GM21360 (cell line): ENCODE data around the gene DMAC2.
"Not testable (repeated sequence)": the region's sequence is repeated elsewhere in the genome, so short reads cannot be mapped to it uniquely, and the experiment has no call there.

Experiments
- ATAC-seq: cut with Tn5 transposase; IDR thresholded peaks from one replicate; pipeline ENCODE4 v1.9.1; 2021; ENCODE audit warnings: mild to moderate bottlenecking, moderate library complexity; ENCODE audit not compliant: unreplicated experiment

DMAC2 gene

DNA sequence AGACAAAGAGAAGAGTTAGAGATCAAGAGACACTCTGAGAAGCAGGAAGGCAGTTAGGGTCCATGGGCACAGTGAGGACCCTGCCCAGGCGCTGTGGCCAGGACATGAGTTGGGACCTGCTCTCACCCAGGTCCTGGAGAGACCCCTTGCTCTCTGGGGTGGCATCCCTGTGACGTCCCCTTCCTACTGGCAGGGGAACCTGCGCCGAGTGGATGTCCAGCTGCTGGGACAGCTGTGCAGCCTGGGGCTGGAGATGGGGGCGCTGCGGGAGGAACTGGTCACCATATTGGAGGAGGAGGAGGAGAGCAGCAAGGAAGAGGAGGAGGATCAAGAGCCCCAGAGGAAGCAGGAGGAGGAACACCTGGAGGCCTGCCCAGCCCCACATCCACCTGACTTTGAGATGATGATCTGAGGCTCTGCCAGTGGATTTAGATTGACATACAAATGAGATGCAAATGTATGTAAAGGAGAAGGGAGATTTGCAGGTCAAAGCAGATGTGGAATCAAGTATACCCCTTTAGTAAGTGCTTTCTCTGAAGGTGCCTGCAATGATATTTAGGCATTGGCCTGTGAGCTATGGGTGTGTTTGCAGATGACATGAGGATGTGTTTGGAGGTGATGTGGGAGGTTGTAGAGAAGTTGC, 4.2 kb upstream of the DMAC2 start:
- no peak for ATAC-seq

GRCh38 chr19:41442473-41443355, 3.0 kb upstream of the DMAC2 start, which contains the start of gene ERICH4:
Gene ERICH4, plus strand, starts transcription at chr19:41443156. Its CDS starts 14 bp downstream, at chr19:41443170.
- ATAC-seq, result no peak

GRCh38 chr19:41441321-41441945, 1.7 kb upstream of the DMAC2 start:
- no peak for ATAC-seq

DNA sequence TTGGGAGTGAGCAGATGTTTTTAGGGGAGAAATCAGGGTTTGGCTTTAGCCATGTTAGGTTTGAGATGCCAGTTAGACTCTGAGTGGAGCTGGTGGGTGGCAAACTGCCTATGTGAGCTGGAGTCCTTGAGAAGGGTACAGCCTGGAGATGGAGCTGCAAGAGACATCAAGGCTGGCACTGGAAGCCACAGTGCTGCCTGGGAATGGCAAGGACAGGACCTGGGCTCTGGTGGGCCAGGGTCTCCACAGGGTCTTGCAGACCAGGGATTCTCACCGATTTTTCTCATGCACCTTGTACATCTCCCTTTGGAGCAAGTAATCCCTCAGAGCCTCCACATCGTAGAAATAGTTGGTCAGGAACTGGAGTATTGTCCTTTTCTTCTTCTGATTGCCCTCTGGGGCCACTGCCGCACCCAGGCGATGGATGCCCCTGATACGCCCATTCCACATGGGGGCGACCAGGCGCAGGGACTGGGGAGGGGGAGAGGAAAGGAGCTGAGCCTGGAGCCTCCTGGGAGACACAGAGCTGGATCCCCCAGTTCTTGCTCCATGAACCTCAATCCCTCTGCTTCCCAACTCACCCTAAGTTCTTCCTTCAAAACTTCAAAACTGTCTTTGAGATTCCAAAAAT, 1.7 kb downstream of the DMAC2 start:
- no peak for ATAC-seq

DNA sequence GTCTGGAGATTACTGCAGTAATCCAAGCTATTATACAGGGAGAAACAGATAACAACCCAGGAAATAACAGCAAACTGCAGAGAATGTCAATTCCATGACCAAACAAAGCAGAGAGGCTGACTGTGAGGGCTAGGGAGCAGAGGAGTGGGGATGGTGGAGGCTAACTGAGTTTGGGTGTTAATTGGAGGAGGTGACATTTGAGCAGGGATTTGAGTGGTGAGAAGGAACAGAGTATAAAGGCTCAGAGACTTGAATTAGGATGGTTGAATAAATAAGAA, 3.1 kb downstream of the DMAC2 start:
- ATAC-seq, result no peak

GRCh38 chr19:41435936-41436673, 3.6 kb downstream of the DMAC2 start:
- ATAC-seq, result no peak

DNA sequence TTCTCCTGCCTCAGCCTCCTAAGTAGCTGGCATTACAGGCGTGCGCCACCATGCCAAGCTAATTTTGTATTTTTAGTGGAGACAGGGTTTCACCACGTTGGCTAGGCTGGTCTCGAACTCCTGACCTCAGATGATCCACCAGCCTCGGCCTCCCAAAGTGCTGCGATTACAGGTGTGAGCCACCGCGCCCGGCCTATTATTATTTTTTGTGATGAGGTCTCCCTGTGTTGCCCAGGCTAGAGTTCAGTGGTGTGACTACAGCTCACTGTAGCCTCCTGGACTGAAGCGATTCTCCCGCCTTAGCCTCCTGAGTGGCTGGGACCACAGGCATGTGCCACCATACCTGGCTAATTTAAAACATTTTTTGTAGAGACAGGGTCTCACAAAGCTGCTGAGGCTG, 4.3 kb downstream of the DMAC2 start:
- not testable (repeated sequence) for ATAC-seq

GRCh38 chr19:41434450-41434849, 5.3 kb downstream of the DMAC2 start:
- ATAC-seq, result no peak

GRCh38 chr19:41433171-41433570, 6.5 kb downstream of the DMAC2 start:
- no peak for ATAC-seq

- no peak for ATAC-seq
These were observed 8.0 kb downstream of the DMAC2 start for GRCh38 chr19:41431426-41432386.

DNA sequence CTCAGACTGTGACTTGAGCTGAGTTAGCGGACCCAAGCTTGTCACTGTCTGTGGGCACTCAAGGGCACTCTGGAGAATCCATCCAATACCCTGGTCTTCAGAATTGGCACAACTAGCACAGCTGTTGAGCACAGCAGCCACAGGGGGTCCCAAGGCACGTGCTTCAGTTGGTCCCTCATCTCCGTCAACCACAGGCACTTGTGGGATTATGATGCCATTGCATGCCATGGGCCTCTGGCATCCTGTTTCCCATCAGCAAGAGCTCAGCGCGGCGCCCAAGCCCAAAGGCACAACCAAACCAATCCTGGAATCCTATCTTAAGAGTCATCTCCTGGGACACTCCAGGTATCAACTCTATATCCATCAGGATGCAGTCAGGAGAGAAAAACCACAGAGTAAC, 8.8 kb downstream of the DMAC2 start:
- ATAC-seq, result no peak

- no peak for ATAC-seq
These were observed 11.2 kb downstream of the DMAC2 start for GRCh38 chr19:41428481-41428859.

DNA sequence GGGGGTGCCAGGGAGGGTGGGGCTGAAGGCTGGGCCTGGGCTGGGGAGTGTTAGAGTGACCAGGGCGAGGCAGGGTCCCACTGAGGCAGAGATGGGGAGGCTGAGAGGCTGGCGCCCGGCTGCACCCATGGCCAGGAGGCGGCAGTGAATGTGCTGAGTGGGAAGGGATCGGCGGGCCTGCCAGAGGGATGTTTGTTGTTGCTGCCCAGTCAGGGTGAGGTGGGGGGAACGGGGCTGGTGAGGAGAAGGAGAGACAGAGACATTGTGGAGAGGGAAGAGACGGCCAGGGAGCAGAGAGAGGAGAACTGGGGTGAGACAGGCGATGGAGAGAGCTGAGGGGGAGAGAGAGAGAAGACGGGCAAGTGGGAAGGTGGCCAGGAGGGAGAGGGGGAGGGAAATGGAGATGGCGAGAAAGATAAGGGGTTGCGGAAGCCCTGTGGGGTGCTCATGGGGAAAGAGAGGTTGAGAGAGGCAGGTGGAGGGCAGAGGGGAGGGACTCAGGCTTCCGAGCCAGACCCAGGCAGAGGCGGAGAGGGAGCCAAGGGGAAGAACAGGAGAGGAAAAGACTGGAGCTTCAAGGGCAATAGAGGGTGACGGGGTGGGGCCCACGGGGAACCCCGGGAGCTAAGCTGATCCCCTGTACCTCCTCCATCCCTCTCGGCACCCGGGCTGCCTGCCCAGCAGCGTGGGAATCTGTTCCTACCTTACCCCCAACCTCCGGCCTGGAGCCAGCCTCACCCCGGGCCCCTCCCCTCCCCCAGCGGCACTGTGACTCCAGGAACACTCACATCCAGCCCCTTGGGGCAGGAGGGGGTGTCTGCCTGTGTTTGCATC, 11.8 kb downstream of the DMAC2 start:
- ATAC-seq, result no peak

GRCh38 chr19:41426952-41427646, 12.6 kb downstream of the DMAC2 start, which contains the start of gene B3GNT8:
Gene B3GNT8, minus strand, starts transcription at chr19:41427374. Its CDS starts 596 bp downstream, at chr19:41426778.
- no peak for ATAC-seq

DNA sequence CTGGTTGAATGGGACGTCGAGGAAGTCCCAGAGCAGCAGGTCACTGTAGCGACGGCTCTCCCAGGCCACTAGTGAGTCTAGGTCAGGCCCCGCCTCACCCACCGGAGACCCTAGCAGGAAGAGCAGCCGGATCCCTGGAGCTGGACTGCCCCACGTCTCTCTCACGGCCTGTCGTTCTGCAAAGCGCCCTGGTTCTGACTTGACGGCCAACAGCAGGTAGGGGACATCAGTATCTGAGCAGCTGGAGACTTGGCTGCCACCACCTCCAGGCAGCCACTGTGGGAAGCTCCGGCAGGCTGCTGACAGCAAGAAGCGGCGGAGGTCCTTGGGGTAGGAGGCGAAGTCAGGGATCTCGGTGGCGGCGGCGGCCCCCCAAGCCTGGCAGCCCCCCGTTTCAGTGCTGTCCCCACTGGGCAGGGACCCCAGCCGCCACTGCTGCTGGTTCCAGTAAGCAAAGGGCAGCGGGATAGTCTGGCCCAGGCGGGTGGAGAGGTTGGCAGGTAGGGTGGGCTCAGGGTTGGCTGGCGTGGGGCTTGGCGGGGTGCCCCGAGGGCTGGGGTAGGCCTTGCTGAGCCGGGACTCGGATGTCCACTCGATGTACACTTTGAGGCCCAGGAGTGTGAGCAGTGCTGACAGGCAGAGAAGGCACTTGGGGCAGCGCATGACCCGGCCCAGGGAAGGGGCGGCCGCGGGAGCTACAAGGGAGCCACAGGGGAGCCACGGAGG, 13.4 kb downstream of the DMAC2 start:
- no peak for ATAC-seq

DNA sequence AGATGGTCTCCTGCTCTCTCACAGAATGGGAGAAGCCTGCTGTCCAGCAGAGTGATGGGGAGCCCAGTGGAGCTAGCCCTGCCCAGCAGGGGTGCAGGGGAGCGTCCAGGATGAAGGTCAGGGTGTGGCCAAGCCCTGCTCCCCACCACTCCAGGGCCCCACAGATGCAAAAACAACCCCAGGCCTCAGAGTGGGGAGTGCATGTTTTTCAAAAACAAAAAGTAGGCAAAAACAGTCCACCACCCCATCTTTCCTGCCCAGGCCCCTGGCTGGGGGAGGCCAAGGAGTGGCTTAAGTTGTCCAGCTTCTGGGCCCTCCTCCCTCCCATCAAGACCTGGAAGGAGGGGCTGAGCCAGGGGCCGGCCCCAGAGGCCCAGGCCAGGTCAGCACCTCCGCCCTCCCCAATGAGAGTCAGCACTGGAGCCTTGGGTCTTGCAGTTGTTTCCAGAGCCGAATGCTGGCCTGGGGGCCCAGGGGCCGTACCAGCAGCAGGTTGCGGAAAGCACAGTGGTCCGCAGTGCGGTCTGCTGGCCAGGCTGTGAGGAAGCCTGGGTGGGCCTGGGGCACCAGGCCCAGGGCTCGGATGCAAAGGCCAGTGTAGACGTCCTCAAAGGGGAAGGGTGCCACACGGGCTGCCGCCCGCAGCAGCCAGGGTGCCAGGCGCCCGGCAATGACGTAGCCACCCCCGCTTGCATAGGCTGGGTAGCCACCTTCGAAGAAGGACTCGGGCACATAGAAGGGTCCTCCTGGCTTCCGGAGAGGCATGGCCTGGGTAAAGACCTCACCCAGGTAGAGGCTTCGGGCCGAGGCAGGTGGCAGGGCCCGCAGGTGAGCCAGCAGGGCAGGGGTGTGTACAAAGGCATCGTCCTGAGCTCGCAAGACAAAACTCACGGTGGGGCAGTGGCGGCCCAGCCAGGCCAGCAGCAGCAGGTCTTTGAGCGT, 14.3 kb downstream of the DMAC2 start:
- no peak for ATAC-seq
